Stimulated activated CD4-positive, alpha-beta T cell treated with anti-CD3 and anti-CD28 coated beads, Interleukin-12 subunit alpha, Interleukin-12 subunit beta, amount 100 ng/mL, for 24 hours (primary cell): ENCODE results near the gene ELOVL1.
"Not testable (repeated sequence)": the region's sequence is repeated elsewhere in the genome, so short reads cannot be mapped to it uniquely, and the experiment has no call there.

Source experiments
- DNase-seq, 2 experiments: peaks; one replicate each; pipeline ENCODE4 v3.0.0-alpha.2; 2020; ENCODE audit warnings: low read depth in 2 of 2

Gene ELOVL1

GRCh38 chr1:43381612-43382011 is 13.8 kb upstream of the ELOVL1 start:
- no peak for DNase-seq

GRCh38 chr1:43379476-43379875 is 11.7 kb upstream of the ELOVL1 start:
- no peak for DNase-seq

- DNase-seq, result no peak
Measured at GRCh38 chr1:43377831-43378230, 10.0 kb upstream of the ELOVL1 start.

- DNase-seq, result no peak
Measured at GRCh38 chr1:43376723-43377235, 9.0 kb upstream of the ELOVL1 start.

GRCh38 chr1:43373066-43373940 is 5.5 kb upstream of the ELOVL1 start:
- no peak for DNase-seq

- DNase-seq, result no peak
Measured at GRCh38 chr1:43372172-43372571, 4.4 kb upstream of the ELOVL1 start.

GRCh38 chr1:43370564-43370963 is 2.8 kb upstream of the ELOVL1 start:
- no peak for DNase-seq

- not testable (repeated sequence) for DNase-seq
Measured at GRCh38 chr1:43369779-43370178, 2.0 kb upstream of the ELOVL1 start.

GRCh38 chr1:43368646-43369020 is 822 bp upstream of the ELOVL1 start:
- no peak for DNase-seq

- DNase-seq, result peak in 1 of 2 experiments; percentile 57
Measured at GRCh38 chr1:43367026-43367903, 546 bp downstream of the ELOVL1 start.

- no peak for DNase-seq
Measured at GRCh38 chr1:43366601-43367025, 1.2 kb downstream of the ELOVL1 start.

GRCh38 chr1:43366179-43366578 is 1.6 kb downstream of the ELOVL1 start:
- no peak for DNase-seq

- no peak for DNase-seq
Measured at GRCh38 chr1:43365678-43366077, 2.1 kb downstream of the ELOVL1 start.

- no peak for DNase-seq
Measured at GRCh38 chr1:43363935-43364525, 3.8 kb downstream of the ELOVL1 start.

- no peak for DNase-seq
Measured at GRCh38 chr1:43363283-43363934, 4.4 kb downstream of the ELOVL1 start.

- no peak for DNase-seq
Measured at GRCh38 chr1:43360616-43361015, 7.2 kb downstream of the ELOVL1 start.

GRCh38 chr1:43359696-43360095 is 8.1 kb downstream of the ELOVL1 start:
- DNase-seq, result no peak

GRCh38 chr1:43358746-43359693 is 8.8 kb downstream of the ELOVL1 start, which contains the start of gene CDC20:
CDC20 (plus strand) TSS chr1:43358981; CDS start chr1:43359216, 235 bp downstream.
- peak; percentile 99 for DNase-seq

GRCh38 chr1:43358121-43358745 is 9.6 kb downstream of the ELOVL1 start:
- DNase-seq, result no peak

GRCh38 chr1:43357251-43357650 is 10.6 kb downstream of the ELOVL1 start:
- no peak for DNase-seq
